Activated CD4-positive, alpha-beta T cell treated with anti-CD3 and anti-CD28 coated beads, Interleukin-10, Interleukin-2, amounts not matched to agents 100 ng/mL and 50 ng/mL, durations not matched to agents 16 hours and 8 hours (primary cell): ENCODE data around the gene OLIG3.

ENCODE experiments used
- DNase-seq: peaks from one replicate; pipeline ENCODE4 v3.0.0-alpha.2; 2020

Gene OLIG3

DNA sequence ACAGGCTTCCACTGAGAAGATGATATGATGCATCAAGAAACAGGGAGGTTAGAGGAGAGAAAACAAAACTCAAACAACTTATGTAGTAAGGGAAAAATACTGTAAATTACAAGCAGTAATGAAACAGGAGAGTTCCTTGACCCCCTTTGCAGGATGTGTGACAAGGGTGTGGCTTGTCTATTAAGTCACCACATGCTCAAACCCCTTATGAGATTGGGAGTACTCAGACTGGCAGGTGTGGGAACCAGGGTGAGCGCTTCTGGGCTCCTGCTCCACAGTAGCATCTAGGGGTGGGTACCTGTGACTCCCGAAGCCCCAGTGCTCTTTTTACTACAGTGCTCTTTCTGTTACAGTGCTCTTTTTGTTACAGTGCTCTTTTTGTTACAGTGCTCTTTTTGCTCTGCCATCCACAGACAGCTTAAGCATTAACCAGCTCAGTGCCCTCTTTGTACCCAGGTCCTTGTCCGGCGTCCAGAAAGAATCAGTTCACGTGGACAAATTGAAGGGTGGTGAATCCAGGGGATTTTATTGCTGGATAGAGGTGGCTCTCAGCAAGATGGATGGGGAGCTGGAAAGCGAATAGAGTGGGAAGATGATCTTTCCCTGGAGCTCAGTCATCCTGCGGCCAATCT is 28.7 kb downstream of the OLIG3 start:
- no peak for DNase-seq

GRCh38 chr6:137452333-137452894 is 41.8 kb downstream of the OLIG3 start:
- no peak for DNase-seq

GRCh38 chr6:137443901-137444300 is 50.3 kb downstream of the OLIG3 start:
- no peak for DNase-seq
